Suprapubic skin (tissue), 3 donors: ENCODE measurements around the gene SDHB.

Experiments
- EP300 ChIP-seq: sonication (generic); formaldehyde crosslinking; IDR thresholded peaks from one replicate; pipeline ENCODE4 v1.6.1; 2017; ENCODE audit warnings: antibody characterized with exemption
- TF ChIP-seq, protein P1 (sequence below), 2 donors: fragments of 200-600 bp in 1 of 2; fragments of 450-650 bp in 1 of 2; sonication (generic) in 1 of 2; IDR thresholded peaks; one replicate each; pipeline ENCODE4 v1.5.1; 2016 to 2019; ENCODE audit warnings: antibody characterized with exemption in 2 of 2, mild to moderate bottlenecking in 1 of 2, moderate library complexity in 1 of 2

DNA sequence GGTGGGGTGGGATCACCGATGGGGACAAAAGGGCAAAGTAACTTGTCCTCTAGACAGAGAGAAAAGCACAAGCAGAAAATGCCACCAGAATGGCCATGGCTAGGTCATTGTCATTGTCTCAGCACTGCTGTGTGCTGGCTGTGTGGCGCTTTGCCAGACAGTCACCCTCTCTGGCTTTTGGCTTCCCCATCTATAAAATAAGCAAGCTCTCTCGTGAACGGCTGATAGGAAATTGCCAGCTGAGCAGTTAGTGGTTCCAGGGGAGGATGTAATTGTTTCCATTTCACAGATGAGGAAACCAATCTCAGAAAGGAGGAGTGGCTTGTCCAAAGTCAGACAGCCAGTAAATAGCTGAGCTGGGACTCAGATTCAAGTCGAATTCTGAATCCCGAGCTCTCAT is 32.9 kb upstream of the SDHB start:
- no peak for TF ChIP-seq EP300
- TF ChIP-seq, protein P1, sequence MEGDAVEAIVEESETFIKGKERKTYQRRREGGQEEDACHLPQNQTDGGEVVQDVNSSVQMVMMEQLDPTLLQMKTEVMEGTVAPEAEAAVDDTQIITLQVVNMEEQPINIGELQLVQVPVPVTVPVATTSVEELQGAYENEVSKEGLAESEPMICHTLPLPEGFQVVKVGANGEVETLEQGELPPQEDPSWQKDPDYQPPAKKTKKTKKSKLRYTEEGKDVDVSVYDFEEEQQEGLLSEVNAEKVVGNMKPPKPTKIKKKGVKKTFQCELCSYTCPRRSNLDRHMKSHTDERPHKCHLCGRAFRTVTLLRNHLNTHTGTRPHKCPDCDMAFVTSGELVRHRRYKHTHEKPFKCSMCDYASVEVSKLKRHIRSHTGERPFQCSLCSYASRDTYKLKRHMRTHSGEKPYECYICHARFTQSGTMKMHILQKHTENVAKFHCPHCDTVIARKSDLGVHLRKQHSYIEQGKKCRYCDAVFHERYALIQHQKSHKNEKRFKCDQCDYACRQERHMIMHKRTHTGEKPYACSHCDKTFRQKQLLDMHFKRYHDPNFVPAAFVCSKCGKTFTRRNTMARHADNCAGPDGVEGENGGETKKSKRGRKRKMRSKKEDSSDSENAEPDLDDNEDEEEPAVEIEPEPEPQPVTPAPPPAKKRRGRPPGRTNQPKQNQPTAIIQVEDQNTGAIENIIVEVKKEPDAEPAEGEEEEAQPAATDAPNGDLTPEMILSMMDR (IDR thresholded peaks at IDR 0.05), result no peak
